Gastroesophageal sphincter (tissue), 4 donors: ENCODE results near the gene XKR3. TPM values are rescaled to one million over a fixed set of nuclear protein-coding genes. Genes with fewer than 3 reads are reported as not detected.
"Not testable (repeated sequence)": the region's sequence is repeated elsewhere in the genome, so short reads cannot be mapped to it uniquely, and the experiment has no call there.

Source experiments
- ATAC-seq: fragments of 150-250 bp; one replicate; pipeline ENCODE4 v1.9.1; 2016; ENCODE audit warnings: mild to moderate bottlenecking, moderate library complexity
- H3K27ac ChIP-seq, 4 donors: fragments of 200-600 bp; sonication (generic) in 3 of 4; 1 replicate in 3 of 4; 2 replicates in 1 of 4; pipeline ENCODE4 v1.5.1; 2016 to 2019
- H3K27me3 ChIP-seq: fragments of 200-600 bp; sonication (generic); one replicate; pipeline ENCODE4 v1.5.1; 2019
- H3K36me3 ChIP-seq, 2 donors: fragments of 200-600 bp; sonication (generic); one replicate each; pipeline ENCODE4 v1.5.1; 2019; ENCODE audit warnings: control low read depth in 1 of 2
- H3K4me1 ChIP-seq, 3 donors: fragments of 200-600 bp; sonication (generic); 1 replicate in 2 of 3; 2 replicates in 1 of 3; pipeline ENCODE4 v1.5.1; 2016 to 2019; ENCODE audit warnings: control low read depth in 2 of 3
- H3K4me3 ChIP-seq, 2 donors: fragments of 200-600 bp; sonication (generic); one replicate each; pipeline ENCODE4 v1.5.1; 2019; ENCODE audit warnings: mild to moderate bottlenecking in 1 of 2, moderate library complexity in 1 of 2
- H3K9me3 ChIP-seq, 3 donors: fragments of 200-600 bp; sonication (generic); one replicate each; pipeline ENCODE4 v1.5.1; 2017 to 2019; ENCODE audit warnings: control low read depth in 2 of 3
- WGBS, 2 donors: methylation state at CpG; one replicate each; pipeline ENCODE4 v1.1.5; 2018; ENCODE audit warnings: low coverage in 1 of 2; 5-methylcytosine and 5-hydroxymethylcytosine counted together
- small RNA-seq, 4 donors: library from RNA; depleted of rRNA; stranded (forward); fragments of <200 nt; gene quantifications; one replicate each; pipeline ENCODE3, GENCODE V24; 2016
- total RNA-seq, 4 donors: library from RNA; depleted of rRNA; stranded (reverse); fragments of >200 nt; gene quantifications; one replicate each; pipeline ENCODE4 v1.1.0, GENCODE V29; 2016

Gene XKR3
- total RNA-seq, 4 donors from 2014 or later: not detected

- ATAC-seq, H3K27me3 ChIP-seq, H3K27ac ChIP-seq, H3K4me1 ChIP-seq, H3K36me3 ChIP-seq, H3K9me3 ChIP-seq, H3K4me3 ChIP-seq: not testable (repeated sequence)
- WGBS, 2 donors: 80 to 90% methylated on average over 9 to 14 of the region's 21 CpGs
Measured at GRCh38 chr22:16747266-16748159, 77.7 kb downstream of the XKR3 start.

GRCh38 chr22:16734271-16734670, 90.9 kb downstream of the XKR3 start:
- not testable (repeated sequence) for H3K4me1 ChIP-seq, H3K27ac ChIP-seq, ATAC-seq, H3K4me3 ChIP-seq, H3K9me3 ChIP-seq, H3K27me3 ChIP-seq, H3K36me3 ChIP-seq
- 17 to 25% methylated on average over 1 of the region's 1 CpG for WGBS, 2 donors

Small RNAs within 50 kb of the gene (small RNA-seq; reads per million reads assigned to genes)
- gene GPM6BP3: 0 reads per million in 4 donors

Other genes starting within 250 kb of the XKR3 start
- gene CCT8L2, start 232.6 kb downstream of the XKR3 start, total RNA-seq: not detected
- not detected for gene GAB4, start 182.8 kb upstream of the XKR3 start, total RNA-seq